HepG2 (cell line): ENCODE results near the gene NRL. TPM values are rescaled to one million over a fixed set of nuclear protein-coding genes. Genes with fewer than 3 reads are reported as not detected.
A peak's percentile ranks its signal among the peaks of the same experiment; 100 is the strongest.

Experiments used
- ATF7 ChIP-seq, 2 experiments: fragments of 450-650 bp in 1 of 2; sonication (generic) in 1 of 2; formaldehyde crosslinking in 1 of 2; IDR thresholded peaks; 2 replicates each; pipeline versions ENCODE4 v1.4.0 to v1.6.1; 2016 to 2020; ENCODE audit warnings: antibody characterized with exemption in 1 of 2, mild to moderate bottlenecking in 1 of 2, missing genetic modification reagents in 1 of 2
- EEA1 ChIP-seq: sonication (generic); formaldehyde crosslinking; IDR thresholded peaks from 2 replicates; pipeline ENCODE4 v1.5.1; 2020; ENCODE audit warnings: mild to moderate bottlenecking, missing genetic modification reagents, borderline replicate concordance
- GMEB1 ChIP-seq: sonication (generic); formaldehyde crosslinking; IDR thresholded peaks from 2 replicates; pipeline ENCODE4 v1.5.1; 2020; ENCODE audit warnings: missing genetic modification reagents, mild to moderate bottlenecking, borderline replicate concordance
- LCORL ChIP-seq, 2 experiments: fragments of 450-650 bp in 1 of 2; sonication (generic) in 1 of 2; formaldehyde crosslinking in 1 of 2; IDR thresholded peaks; 2 replicates each; pipeline versions ENCODE4 v1.5.0 to v1.6.1; 2017 to 2020; ENCODE audit warnings: antibody characterized with exemption in 1 of 2, missing genetic modification reagents in 1 of 2
- MIER2 ChIP-seq: IDR thresholded peaks from 2 replicates; pipeline ENCODE4 v1.6.1; 2016; ENCODE audit warnings: missing biosample characterization, missing genetic modification reagents
- MYNN ChIP-seq: sonication (generic); formaldehyde crosslinking; IDR thresholded peaks from 2 replicates; pipeline ENCODE4 v1.4.0; 2020; ENCODE audit warnings: mild to moderate bottlenecking, low read depth, missing genetic modification reagents
- NCOR1 ChIP-seq: fragments of 200-600 bp; sonication (generic); IDR thresholded peaks from 2 replicates; pipeline ENCODE4 v1.7.0; 2017; ENCODE audit warnings: antibody characterized with exemption, low read length, borderline replicate concordance
- NKX3-1 ChIP-seq: sonication (generic); formaldehyde crosslinking; IDR thresholded peaks from 2 replicates; pipeline ENCODE4 v1.5.0; 2020; ENCODE audit warnings: missing genetic modification reagents
- PAX8 ChIP-seq: sonication (generic); formaldehyde crosslinking; IDR thresholded peaks from 2 replicates; pipeline ENCODE4 v1.8.0; 2022; ENCODE audit warnings: mild to moderate bottlenecking, missing genetic modification reagents, borderline replicate concordance
- PITX1 ChIP-seq: sonication (generic); formaldehyde crosslinking; IDR thresholded peaks from 2 replicates; pipeline ENCODE4 v1.5.1; 2020; ENCODE audit warnings: mild to moderate bottlenecking, missing genetic modification reagents
- SRSF9 ChIP-seq: fragments of 200-400 bp; formaldehyde crosslinking; IDR thresholded peaks from 2 replicates; pipeline ENCODE4 v1.6.1; 2018; ENCODE audit warnings: borderline replicate concordance, mild to moderate bottlenecking, low read depth, low read length; ENCODE audit not compliant: insufficient read depth, poor library complexity, severe bottlenecking
- TBX3 ChIP-seq: fragments of 450-650 bp; IDR thresholded peaks from 2 replicates; pipeline ENCODE4 v1.6.1; 2017; ENCODE audit warnings: antibody characterized with exemption, mild to moderate bottlenecking, inconsistent platforms, borderline replicate concordance
- XBP1 ChIP-seq: sonication (generic); formaldehyde crosslinking; IDR thresholded peaks from 2 replicates; pipeline ENCODE4 v1.5.0; 2020; ENCODE audit warnings: missing genetic modification reagents
- ZBTB1 ChIP-seq: sonication (generic); formaldehyde crosslinking; IDR thresholded peaks from 2 replicates; pipeline ENCODE4 v1.4.0; 2020; ENCODE audit warnings: missing genetic modification reagents, borderline replicate concordance
- ZBTB25 ChIP-seq: IDR thresholded peaks from 2 replicates; pipeline ENCODE4 v1.6.1; 2018; ENCODE audit warnings: missing genetic modification reagents
- ZBTB38 ChIP-seq: sonication (generic); formaldehyde crosslinking; IDR thresholded peaks from 2 replicates; pipeline ENCODE4 v1.5.1; 2020; ENCODE audit warnings: mild to moderate bottlenecking, missing genetic modification reagents
- ZBTB7B ChIP-seq: sonication (generic); formaldehyde crosslinking; IDR thresholded peaks from 2 replicates; pipeline ENCODE4 v1.4.0; 2020; ENCODE audit warnings: missing genetic modification reagents
- ZFAT ChIP-seq: sonication (generic); formaldehyde crosslinking; conservative IDR thresholded peaks from 2 replicates; pipeline ENCODE4 v1.8.1; 2023; ENCODE audit warnings: missing genetic modification reagents, inconsistent platforms
- ZNF136 ChIP-seq: sonication (generic); formaldehyde crosslinking; IDR thresholded peaks from 2 replicates; pipeline ENCODE4 v1.8.1; 2022; ENCODE audit warnings: low read depth, mild to moderate bottlenecking, moderate library complexity, missing genetic modification reagents
- ZNF251 ChIP-seq: sonication (generic); formaldehyde crosslinking; IDR thresholded peaks from 2 replicates; pipeline ENCODE4 v1.9.0; 2021; ENCODE audit warnings: mild to moderate bottlenecking, missing genetic modification reagents
- ZNF280D ChIP-seq: sonication (generic); formaldehyde crosslinking; IDR thresholded peaks from 2 replicates; pipeline ENCODE4 v1.5.1; 2020; ENCODE audit warnings: mild to moderate bottlenecking, missing genetic modification reagents
- ZNF282 ChIP-seq: fragments of 450-650 bp; IDR thresholded peaks from 2 replicates; pipeline ENCODE4 v1.6.1; 2018; ENCODE audit not compliant: partially characterized antibody
- ZNF784 ChIP-seq: sonication (generic); formaldehyde crosslinking; IDR thresholded peaks from 2 replicates; pipeline ENCODE4 v1.5.1; 2020; ENCODE audit warnings: missing genetic modification reagents, mild to moderate bottlenecking, borderline replicate concordance
- polyA plus RNA-seq, 8 experiments: library from polyadenylated mRNA; depleted of rRNA in 3 of 8; stranded (reverse) in 7 of 8; unstranded in 1 of 8; fragments of >200 nt; fragmentation: Illumina TruSeq in 4 of 8; extraction: Trizol in 4 of 8; gene quantifications; 2 replicates each; pipeline versions ENCODE4 v1.2.1 to v1.2.3, GENCODE V29; 2011 to 2016; ENCODE audit warnings: low read depth in 4 of 8, missing spikeins in 1 of 8, mixed read lengths in 1 of 8; ENCODE audit not compliant: insufficient read depth in 1 of 8
- total RNA-seq, 5 experiments: library from RNA; depleted of rRNA; stranded (reverse); fragments of >200 nt; fragmentation: Illumina TruSeq; extraction: Trizol; gene quantifications; 2 replicates each; pipeline ENCODE4 v1.2.3, GENCODE V29; 2016; ENCODE audit warnings: low read depth in 1 of 5

The NRL gene
- total and polyA plus RNA-seq, 2 of the 13 experiments (the other 11 are each of a cell fraction or from before 2014, with no cell fraction given), result 2.5 to 4.7 TPM

GRCh38 chr14:24096545-24097181 is 18.1 kb downstream of the NRL start (continued):
- TF ChIP-seq ZBTB25 (CRISPR knock-in tag) (no peak), ZBTB1 (CRISPR knock-in tag) (no peak), XBP1 (CRISPR knock-in tag) (no peak), TBX3 (no peak), ZNF136 (CRISPR knock-in tag) (no peak), NKX3-1 (CRISPR knock-in tag) (no peak), PAX8 (CRISPR knock-in tag) (no peak; the same call in 1 of the 2 replicates), ZBTB38 (CRISPR knock-in tag) (0 out of 2 replicates have a peak, but pooled peaks have one; percentile 21), NCOR1 (no peak), LCORL (IDR thresholded peaks at IDR 0.05) (no peak), LCORL (CRISPR knock-in tag; IDR thresholded peaks at IDR 0.05) (no peak), PITX1 (CRISPR knock-in tag) (no peak), SRSF9 (no peak), ZNF280D (CRISPR knock-in tag) (no peak), ZBTB7B (CRISPR knock-in tag) (no peak), ATF7 (IDR thresholded peaks at IDR 0.05) (no peak), ATF7 (CRISPR knock-in tag; IDR thresholded peaks at IDR 0.05) (peak; percentile 78; the same call in 1 of the 2 replicates), GMEB1 (no peak), MIER2 (no peak), EEA1 (peak; percentile 91), ZNF282 (no peak), ZNF251 (CRISPR knock-in tag) (no peak), MYNN (CRISPR knock-in tag) (0 out of 2 replicates have a peak, but pooled peaks have one; percentile 62), ZFAT (CRISPR knock-in tag) (no peak), ZNF784 (CRISPR knock-in tag) (no peak)
